ENCODE data around the gene SHISA4. TPM values are rescaled to one million over a fixed set of nuclear protein-coding genes. Genes with fewer than 3 reads are reported as not detected.

SHISA4 gene
- total and polyA plus RNA-seq, 8 donors = 3.6 to 9.3 (median 5.4) TPM

- Histone ChIP-seq H3K4me3 (peak overlapping the region; percentile 54 to 75 (median 64)), H3K27ac (no peak overlapping the region), H3K9me3 (no peaks in the 10 kb centered on the region), H3K27me3 (no peaks in the 10 kb centered on the region), H3K36me3 (no peaks in the 10 kb centered on the region), H3K4me1 (no peaks in the 10 kb centered on the region)
- FAIRE-seq (no peak), ATAC-seq (no peak), DNase-seq (peak in 2 of 6 donors; percentile 34 to 59)
- WGBS, 2 donors = 26 to 32% methylated on average over 32 to 33 of the region's 33 CpGs
- intact Hi-C loops (cut with DNase I) = no loop called here
- TF ChIP-seq CTCF (IDR thresholded peaks at IDR 0.05) = no peak
These were observed 631 bp downstream of the SHISA4 start for GRCh38 chr1:201889090-201889968.

DNA sequence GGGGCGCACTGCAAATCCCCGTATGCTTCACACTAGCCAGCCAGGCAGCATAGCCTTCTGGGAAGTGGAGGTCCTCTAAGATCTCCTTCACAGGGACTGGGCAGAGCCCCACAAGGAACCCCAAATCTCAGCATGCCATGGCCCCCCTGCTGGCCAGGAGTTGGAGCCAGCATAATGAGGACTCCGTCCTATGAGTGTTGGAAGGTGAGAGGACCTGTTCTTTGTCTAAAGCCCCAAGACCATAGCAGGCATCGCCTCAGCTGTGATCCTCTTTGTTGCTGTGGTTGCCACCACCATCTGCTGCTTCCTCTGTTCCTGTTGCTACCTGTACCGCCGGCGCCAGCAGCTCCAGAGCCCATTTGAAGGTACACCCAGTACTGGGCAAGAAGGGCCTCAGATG, 1.5 kb downstream of the SHISA4 start:
- FAIRE-seq = no peak
- no peak for TF ChIP-seq CTCF (IDR thresholded peaks at IDR 0.05)
- no peak overlapping the region for H3K4me3 ChIP-seq
- intact Hi-C loops (cut with DNase I) = no loop called here
- no peak overlapping the region for H3K27ac ChIP-seq
- DNase-seq = no peak
- ATAC-seq = no peak
- no peaks in the 10 kb centered on the region for H3K27me3 ChIP-seq
- 92 to 94% methylated on average over 7 of the region's 7 CpGs for WGBS, 2 donors
- no peaks in the 10 kb centered on the region for H3K9me3 ChIP-seq
- no peaks in the 10 kb centered on the region for H3K36me3 ChIP-seq
- H3K4me1 ChIP-seq = no peaks in the 10 kb centered on the region

DNA sequence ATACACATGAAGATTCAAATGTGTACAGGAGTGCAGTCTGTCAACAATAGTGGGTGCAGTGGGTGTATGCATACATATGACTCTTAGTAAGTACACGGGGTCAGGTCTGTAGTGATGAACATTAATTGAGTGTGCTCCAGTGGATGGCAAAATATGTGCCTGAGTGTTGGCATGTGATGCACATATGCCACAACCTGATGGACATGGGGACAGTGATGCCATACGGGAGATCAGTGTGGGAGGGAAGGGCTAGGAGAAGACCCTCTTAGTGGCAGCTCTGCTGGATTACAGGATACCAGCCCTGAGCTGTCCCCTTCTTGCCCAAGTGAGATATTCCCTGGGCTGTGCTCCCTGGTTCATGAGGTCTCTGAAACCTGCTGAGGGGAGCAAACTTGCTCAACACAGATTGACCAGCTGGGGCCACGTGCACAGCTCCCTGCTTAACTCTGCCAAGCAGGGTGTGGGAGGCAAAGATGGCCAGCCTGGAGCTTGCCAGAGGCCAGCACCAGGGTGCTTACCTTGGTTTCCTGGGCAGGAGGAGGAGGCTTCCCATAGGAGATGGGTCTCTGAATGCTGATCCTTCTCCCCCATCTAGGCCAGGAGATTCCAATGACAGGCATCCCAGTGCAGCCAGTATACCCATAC, 2.2 kb downstream of the SHISA4 start:
- Histone ChIP-seq H3K4me1 (no peaks in the 10 kb centered on the region), H3K27me3 (no peaks in the 10 kb centered on the region), H3K9me3 (no peaks in the 10 kb centered on the region), H3K4me3 (no peak overlapping the region), H3K27ac (no peak overlapping the region), H3K36me3 (no peaks in the 10 kb centered on the region)
- ATAC-seq (no peak), FAIRE-seq (no peak), DNase-seq (no peak)
- 84 to 91% methylated on average over 3 of the region's 3 CpGs for WGBS, 2 donors
- no peak for TF ChIP-seq CTCF (IDR thresholded peaks at IDR 0.05)
- intact Hi-C loops (cut with DNase I) = no loop called here

- no peak for TF ChIP-seq CTCF (IDR thresholded peaks at IDR 0.05)
- intact Hi-C loops (cut with DNase I) = no loop called here
- Histone ChIP-seq H3K27me3 (no peaks in the 10 kb centered on the region), H3K4me3 (no peak overlapping the region), H3K27ac (no peak overlapping the region), H3K36me3 (no peaks in the 10 kb centered on the region), H3K9me3 (no peaks in the 10 kb centered on the region), H3K4me1 (no peaks in the 10 kb centered on the region)
- FAIRE-seq (no peak), DNase-seq (no peak), ATAC-seq (no peak)
- 77 to 79% methylated on average over 5 of the region's 5 CpGs for WGBS, 2 donors
These were observed 2.9 kb downstream of the SHISA4 start for GRCh38 chr1:201891451-201892045.
